ENCODE data around the gene UVRAG.

The UVRAG gene

DNA sequence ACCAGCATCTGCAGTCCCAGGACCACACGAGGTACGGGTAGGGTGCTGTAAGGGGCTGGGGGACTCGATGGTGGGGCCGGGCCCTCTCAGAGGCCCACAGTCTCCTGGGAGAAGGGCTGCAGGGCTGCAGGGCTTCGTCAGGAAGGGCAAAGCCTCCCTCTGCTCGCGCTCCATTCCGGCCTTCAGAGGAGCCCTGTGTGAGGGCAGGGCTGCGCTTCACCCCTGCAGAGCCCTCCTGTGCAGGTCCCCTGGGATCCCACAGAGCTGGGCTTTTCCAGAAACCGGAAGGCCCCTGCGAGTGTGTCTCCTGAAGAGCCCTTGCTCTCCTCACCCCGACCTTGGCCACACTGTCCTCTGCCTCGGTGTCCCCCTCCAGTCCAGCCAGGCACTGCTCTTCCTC, 364.1 kb downstream of the UVRAG start:
- Histone ChIP-seq H3K36me3 (ENCODE audit: low read length) (no peaks in the 10 kb centered on the region), H3K9ac (ENCODE audit: low read length) (no peak overlapping the region)
- TF ChIP-seq, protein P1, sequence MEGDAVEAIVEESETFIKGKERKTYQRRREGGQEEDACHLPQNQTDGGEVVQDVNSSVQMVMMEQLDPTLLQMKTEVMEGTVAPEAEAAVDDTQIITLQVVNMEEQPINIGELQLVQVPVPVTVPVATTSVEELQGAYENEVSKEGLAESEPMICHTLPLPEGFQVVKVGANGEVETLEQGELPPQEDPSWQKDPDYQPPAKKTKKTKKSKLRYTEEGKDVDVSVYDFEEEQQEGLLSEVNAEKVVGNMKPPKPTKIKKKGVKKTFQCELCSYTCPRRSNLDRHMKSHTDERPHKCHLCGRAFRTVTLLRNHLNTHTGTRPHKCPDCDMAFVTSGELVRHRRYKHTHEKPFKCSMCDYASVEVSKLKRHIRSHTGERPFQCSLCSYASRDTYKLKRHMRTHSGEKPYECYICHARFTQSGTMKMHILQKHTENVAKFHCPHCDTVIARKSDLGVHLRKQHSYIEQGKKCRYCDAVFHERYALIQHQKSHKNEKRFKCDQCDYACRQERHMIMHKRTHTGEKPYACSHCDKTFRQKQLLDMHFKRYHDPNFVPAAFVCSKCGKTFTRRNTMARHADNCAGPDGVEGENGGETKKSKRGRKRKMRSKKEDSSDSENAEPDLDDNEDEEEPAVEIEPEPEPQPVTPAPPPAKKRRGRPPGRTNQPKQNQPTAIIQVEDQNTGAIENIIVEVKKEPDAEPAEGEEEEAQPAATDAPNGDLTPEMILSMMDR (IDR thresholded peaks at IDR 0.05; ENCODE audit: insufficient read depth, low read length, poor library complexity, severe bottlenecking) = no peak
- TF ChIP-seq EZH2phosphoT487 (conservative IDR thresholded peaks at IDR 0.05; ENCODE audit: low read length) = no peak

DNA sequence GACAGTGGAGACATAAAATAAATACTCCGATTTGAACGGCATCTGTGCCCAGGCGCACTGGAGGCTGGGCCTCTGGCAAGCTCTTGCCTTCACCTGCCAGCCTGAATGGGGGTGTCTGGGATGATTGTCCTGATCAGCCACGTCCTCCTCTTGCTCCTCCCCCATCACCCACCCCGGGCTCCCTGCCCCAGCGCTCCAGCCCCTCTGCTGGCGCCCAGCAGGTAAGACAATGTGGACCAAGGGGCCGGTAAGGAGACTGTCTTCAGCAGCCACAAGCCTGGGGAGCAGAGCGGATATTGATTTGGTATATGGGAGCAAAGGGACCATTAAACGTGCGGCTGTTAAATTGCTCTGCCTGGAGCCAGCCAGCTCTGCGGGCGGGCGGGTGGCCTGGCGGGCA, 366.4 kb downstream of the UVRAG start:
- H3K27me3 ChIP-seq (ENCODE audit: low read length) = no peaks in the 10 kb centered on the region
- H3F3A ChIP-seq (ENCODE audit: insufficient read depth) = no peaks in the 10 kb centered on the region
- no peak overlapping the region for H3K4me2 ChIP-seq (ENCODE audit: low read depth, low read length, poor library complexity, severe bottlenecking)
- H3K79me2 ChIP-seq (ENCODE audit: insufficient read depth, low read length) = no peaks in the 10 kb centered on the region
- no peaks in the 10 kb centered on the region for H3K36me3 ChIP-seq (ENCODE audit: low read length)
- H3K9me2 ChIP-seq (replicated peaks; ENCODE audit: insufficient read depth, low read length) = no peaks in the 10 kb centered on the region
- no peak overlapping the region for H3K27ac ChIP-seq (ENCODE audit: low read depth, low read length)
- H3K4me3 ChIP-seq (ENCODE audit: insufficient read depth, low read length, poor library complexity, severe bottlenecking) = no peak overlapping the region
- no peaks in the 10 kb centered on the region for H4K20me1 ChIP-seq (ENCODE audit: low read depth, low read length)
- no peak overlapping the region for H2AFZ ChIP-seq (ENCODE audit: low read depth, low read length, severe bottlenecking)
- no peak overlapping the region for H3K9ac ChIP-seq (ENCODE audit: low read length)
- TF ChIP-seq, protein P1 (IDR thresholded peaks at IDR 0.05; ENCODE audit: insufficient read depth, low read length, poor library complexity, severe bottlenecking) = no peak
- TF ChIP-seq EZH2phosphoT487 (conservative IDR thresholded peaks at IDR 0.05; ENCODE audit: low read length) = no peak
- no peaks in the 10 kb centered on the region for H3K9me3 ChIP-seq (ENCODE audit: insufficient read depth, low read length)

More for the DNA sequence above, 364.1 kb downstream of the UVRAG start:
- Histone ChIP-seq H2AFZ (ENCODE audit: low read depth, low read length, severe bottlenecking) (no peak overlapping the region), H4K20me1 (ENCODE audit: low read depth, low read length) (no peaks in the 10 kb centered on the region), H3K4me2 (ENCODE audit: low read depth, low read length, poor library complexity, severe bottlenecking) (no peak overlapping the region), H3K27me3 (ENCODE audit: low read length) (no peaks in the 10 kb centered on the region), H3K4me3 (ENCODE audit: insufficient read depth, low read length, poor library complexity, severe bottlenecking) (no peak overlapping the region), H3K79me2 (ENCODE audit: insufficient read depth, low read length) (no peaks in the 10 kb centered on the region), H3F3A (ENCODE audit: insufficient read depth) (no peaks in the 10 kb centered on the region), H3K27ac (ENCODE audit: low read depth, low read length) (no peak overlapping the region), H3K9me2 (replicated peaks; ENCODE audit: insufficient read depth, low read length) (no peaks in the 10 kb centered on the region), H3K9me3 (ENCODE audit: insufficient read depth, low read length) (no peaks in the 10 kb centered on the region)

DNA sequence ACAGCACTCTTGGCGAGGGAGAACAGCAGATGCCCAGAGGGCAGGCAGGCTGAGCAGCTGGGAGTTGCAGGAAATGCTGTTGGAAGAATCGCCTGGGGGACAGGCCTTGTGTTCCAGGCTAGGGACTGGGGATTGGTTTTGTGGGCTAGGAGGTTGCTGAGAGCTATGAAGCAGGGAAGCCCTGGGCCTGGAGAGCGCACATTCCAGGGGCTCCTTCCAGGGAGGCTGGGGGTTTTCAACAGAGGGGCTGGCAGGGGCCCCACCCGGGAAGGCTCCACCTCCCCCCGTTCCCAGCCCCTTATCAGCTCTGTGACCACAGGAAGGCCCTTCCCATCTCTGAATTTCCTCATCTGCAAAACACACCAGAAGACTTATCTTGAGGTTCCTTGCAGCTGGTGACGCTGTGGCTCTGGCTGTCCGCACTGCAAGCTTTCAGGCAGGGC, 369.6 kb downstream of the UVRAG start:
- H2AFZ ChIP-seq (ENCODE audit: low read depth, low read length, severe bottlenecking) = no peak overlapping the region
- H3K4me2 ChIP-seq (ENCODE audit: low read depth, low read length, poor library complexity, severe bottlenecking) = no peak overlapping the region
- H4K20me1 ChIP-seq (ENCODE audit: low read depth, low read length) = no peaks in the 10 kb centered on the region
- no peaks in the 10 kb centered on the region for H3K9me2 ChIP-seq (replicated peaks; ENCODE audit: insufficient read depth, low read length)
- no peaks in the 10 kb centered on the region for H3K79me2 ChIP-seq (ENCODE audit: insufficient read depth, low read length)
- H3K27me3 ChIP-seq (ENCODE audit: low read length) = no peaks in the 10 kb centered on the region
- no peak overlapping the region for H3K9ac ChIP-seq (ENCODE audit: low read length)
- H3K36me3 ChIP-seq (ENCODE audit: low read length) = no peaks in the 10 kb centered on the region
- no peaks in the 10 kb centered on the region for H3K9me3 ChIP-seq (ENCODE audit: insufficient read depth, low read length)
- TF ChIP-seq, protein P1 (IDR thresholded peaks at IDR 0.05; ENCODE audit: insufficient read depth, low read length, poor library complexity, severe bottlenecking) = no peak
- TF ChIP-seq EZH2phosphoT487 (conservative IDR thresholded peaks at IDR 0.05; ENCODE audit: low read length) = no peak
- no peak overlapping the region for H3K4me3 ChIP-seq (ENCODE audit: insufficient read depth, low read length, poor library complexity, severe bottlenecking)
- no peak overlapping the region for H3K27ac ChIP-seq (ENCODE audit: low read depth, low read length)
- H3F3A ChIP-seq (ENCODE audit: insufficient read depth) = no peaks in the 10 kb centered on the region
